ENCODE results near the gene RAPGEF6.

- peak; percentile 94 for TF ChIP-seq POLR2AphosphoS5 (IDR thresholded peaks at IDR 0.05; ENCODE audit: low read depth, low read length)
- TF ChIP-seq TAF1 (IDR thresholded peaks at IDR 0.05; ENCODE audit: borderline replicate concordance, insufficient read depth, low read length) = peak; percentile 89; the same call in 1 of the 2 replicates
Observed at GRCh38 chr5:131634996-131635683, at the start of gene RAPGEF6.

Data from PFSK-1 (cell line).